HUES64 (cell line): Measurements from ENCODE around the gene CA10.

Experiments used
- H3K27ac ChIP-seq: 2 replicates; pipeline ENCODE4 v1.7.0; 2013; ENCODE audit warnings: low read depth, low read length, inconsistent platforms
- H3K27me3 ChIP-seq: 2 replicates; pipeline ENCODE4 v1.6.1; 2013; ENCODE audit warnings: mild to moderate bottlenecking, low read length; ENCODE audit not compliant: insufficient read depth
- H3K36me3 ChIP-seq: 2 replicates; pipeline ENCODE4 v1.6.1; 2013; ENCODE audit warnings: mild to moderate bottlenecking, low read length; ENCODE audit not compliant: insufficient read depth
- H3K4me1 ChIP-seq: 2 replicates; pipeline ENCODE4 v1.6.1; 2013; ENCODE audit warnings: mild to moderate bottlenecking, low read length, moderate library complexity; ENCODE audit not compliant: insufficient read depth
- H3K4me3 ChIP-seq: 2 replicates; pipeline ENCODE4 v1.5.1; 2013; ENCODE audit warnings: mild to moderate bottlenecking, low read length, moderate library complexity
- H3K9ac ChIP-seq: 2 replicates; pipeline ENCODE4 v1.6.1; 2013; ENCODE audit warnings: mild to moderate bottlenecking, low read depth, low read length
- H3K9me3 ChIP-seq: 2 replicates; pipeline ENCODE4 v1.6.1; 2013; ENCODE audit warnings: low read depth, low read length; ENCODE audit not compliant: insufficient read depth
- WGBS: fragments of 150-250, 120-280 bp; methylation state at CpG from one replicate; pipeline ENCODE4 v1.1.7; 2013; ENCODE audit warnings: missing lambda C conversion rate; 5-methylcytosine and 5-hydroxymethylcytosine counted together

Gene CA10

GRCh38 chr17:52047086-52047485, 111.4 kb downstream of the CA10 start:
- Histone ChIP-seq H3K27ac (no peak overlapping the region), H3K9me3 (0 out of 2 replicates have a peak, but pooled peaks cover 14% of the 10 kb centered on the region), H3K36me3 (no peaks in the 10 kb centered on the region), H3K4me3 (no peak overlapping the region), H3K4me1 (peaks cover 6% of the 10 kb centered on the region; the same call in 1 of the 2 replicates), H3K9ac (no peak overlapping the region), H3K27me3 (no peaks in the 10 kb centered on the region)

DNA sequence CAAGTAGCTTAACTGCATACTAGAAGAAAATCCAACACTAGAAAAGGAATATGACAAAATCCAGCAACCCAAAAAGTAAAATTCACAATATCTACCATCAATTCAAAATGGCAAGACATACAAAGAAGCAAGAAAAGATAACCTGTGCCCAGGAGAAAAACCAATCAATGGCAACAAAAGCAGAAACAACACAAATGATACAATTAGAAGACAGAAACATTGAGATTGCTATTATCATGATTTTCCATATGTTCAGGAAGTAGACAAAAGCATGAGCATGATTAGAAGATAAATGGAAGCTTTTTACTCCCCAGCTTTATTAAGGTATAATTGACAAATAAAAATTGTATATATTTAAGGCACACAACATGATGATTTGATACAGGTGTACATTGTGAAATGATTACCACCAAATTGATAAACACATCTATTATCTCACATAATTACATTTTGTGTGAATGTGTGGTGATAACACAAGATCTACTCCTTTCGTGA, 117.3 kb downstream of the CA10 start:
- Histone ChIP-seq H3K4me3 (no peak overlapping the region), H3K27ac (no peak overlapping the region), H3K9me3 (0 out of 2 replicates have a peak, but pooled peaks cover 12% of the 10 kb centered on the region), H3K27me3 (no peaks in the 10 kb centered on the region), H3K36me3 (no peaks in the 10 kb centered on the region), H3K9ac (no peak overlapping the region), H3K4me1 (no peaks in the 10 kb centered on the region)
- no CpG with 5 or more reads among the region's 1 CpG for WGBS

DNA sequence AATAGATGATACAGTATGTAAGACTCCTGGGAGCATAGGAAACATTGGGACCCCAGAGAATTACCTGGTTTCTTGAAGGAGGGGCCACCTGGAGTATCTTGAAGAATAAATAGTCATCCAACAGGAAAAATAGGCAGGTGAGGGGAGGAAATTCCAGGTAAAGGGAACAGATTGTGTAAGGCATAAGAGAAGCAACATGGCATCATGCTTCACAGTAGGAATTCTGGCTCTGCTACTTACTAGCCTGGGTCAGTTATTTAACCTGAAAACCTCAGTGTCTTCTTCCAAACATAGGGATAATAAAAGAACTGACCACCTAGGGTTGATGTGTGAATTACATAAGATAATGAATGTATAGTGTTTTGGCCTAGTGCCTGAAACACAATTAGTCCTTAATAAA, 122.1 kb downstream of the CA10 start:
- Histone ChIP-seq H3K4me3 (no peak overlapping the region), H3K9me3 (0 out of 2 replicates have a peak, but pooled peaks cover 17% of the 10 kb centered on the region), H3K36me3 (no peaks in the 10 kb centered on the region), H3K9ac (no peak overlapping the region), H3K4me1 (no peaks in the 10 kb centered on the region), H3K27me3 (no peaks in the 10 kb centered on the region), H3K27ac (no peak overlapping the region)

- WGBS: 85% methylated on average over 6 of the region's 6 CpGs
- Histone ChIP-seq H3K4me1 (no peaks in the 10 kb centered on the region), H3K27me3 (no peaks in the 10 kb centered on the region), H3K9ac (no peak overlapping the region), H3K27ac (no peak overlapping the region), H3K9me3 (0 out of 2 replicates have a peak, but pooled peaks cover 17% of the 10 kb centered on the region), H3K4me3 (no peak overlapping the region), H3K36me3 (no peaks in the 10 kb centered on the region)
These were observed 123.1 kb downstream of the CA10 start for GRCh38 chr17:52035336-52035915.

DNA sequence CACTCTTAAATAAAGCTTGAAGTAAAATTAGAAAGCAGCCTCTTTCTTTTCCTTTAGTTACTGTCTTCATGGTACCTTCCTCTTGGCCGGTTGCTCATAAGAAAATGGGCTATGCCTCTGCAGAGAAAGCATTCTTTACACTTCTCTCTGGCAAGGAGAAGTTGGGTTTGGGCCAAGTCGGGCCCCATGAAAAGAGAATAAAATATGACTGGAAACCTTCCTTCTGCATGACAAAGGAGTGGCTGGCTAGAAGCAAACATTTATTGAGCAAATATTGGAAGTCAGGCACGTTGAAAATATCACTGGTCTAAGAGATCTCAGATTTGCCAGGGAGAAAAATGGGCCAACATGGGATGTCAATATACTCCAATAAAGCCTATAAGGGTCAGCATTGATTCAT, 126.1 kb downstream of the CA10 start:
- peaks cover 24% of the 10 kb centered on the region; the same call in 1 of the 2 replicates for H3K9me3 ChIP-seq
- no peak overlapping the region for H3K9ac ChIP-seq
- no peaks in the 10 kb centered on the region for H3K36me3 ChIP-seq
- 66% methylated on average over 3 of the region's 3 CpGs for WGBS
- no peaks in the 10 kb centered on the region for H3K27me3 ChIP-seq
- no peaks in the 10 kb centered on the region for H3K4me1 ChIP-seq
- no peak overlapping the region for H3K27ac ChIP-seq
- no peak overlapping the region for H3K4me3 ChIP-seq

DNA sequence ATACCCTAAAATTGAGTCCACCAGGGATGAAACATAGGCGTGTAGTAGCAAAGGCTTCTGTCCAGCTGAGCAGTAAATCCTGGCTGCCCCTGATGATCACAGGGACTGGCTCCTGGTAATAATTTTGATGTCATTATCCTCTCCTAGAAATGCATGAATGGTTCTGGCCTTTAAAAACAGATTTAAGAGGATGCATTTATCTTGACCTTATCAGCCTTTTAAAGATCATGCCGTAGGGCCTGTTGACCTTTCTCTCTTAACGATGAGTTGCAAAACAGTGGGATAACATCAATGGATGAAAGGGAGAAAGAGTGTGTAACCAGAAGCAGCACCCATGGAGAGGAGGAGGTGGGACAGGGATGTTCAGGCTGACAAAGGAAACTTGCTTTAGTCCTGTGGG, 128.5 kb downstream of the CA10 start:
- Histone ChIP-seq H3K9me3 (peaks cover 27% of the 10 kb centered on the region; the same call in 1 of the 2 replicates), H3K27me3 (no peaks in the 10 kb centered on the region), H3K9ac (no peak overlapping the region), H3K36me3 (no peaks in the 10 kb centered on the region), H3K27ac (no peak overlapping the region), H3K4me3 (no peak overlapping the region), H3K4me1 (no peaks in the 10 kb centered on the region)
- WGBS: 92% methylated on average over 3 of the region's 3 CpGs

GRCh38 chr17:52027620-52028295, 130.8 kb downstream of the CA10 start:
- Histone ChIP-seq H3K4me1 (no peaks in the 10 kb centered on the region), H3K27ac (no peak overlapping the region), H3K36me3 (no peaks in the 10 kb centered on the region), H3K27me3 (no peaks in the 10 kb centered on the region), H3K9ac (no peak overlapping the region), H3K9me3 (peaks cover 22% of the 10 kb centered on the region; the same call in 1 of the 2 replicates), H3K4me3 (no peak overlapping the region)

- Histone ChIP-seq H3K27me3 (no peaks in the 10 kb centered on the region), H3K9ac (no peak overlapping the region), H3K27ac (no peak overlapping the region), H3K4me3 (no peak overlapping the region), H3K4me1 (no peaks in the 10 kb centered on the region), H3K36me3 (no peaks in the 10 kb centered on the region), H3K9me3 (peaks cover 18% of the 10 kb centered on the region; the same call in 1 of the 2 replicates)
- WGBS: 94% methylated on average over 1 of the region's 2 CpGs
These were observed 131.4 kb downstream of the CA10 start for GRCh38 chr17:52027081-52027480.

DNA sequence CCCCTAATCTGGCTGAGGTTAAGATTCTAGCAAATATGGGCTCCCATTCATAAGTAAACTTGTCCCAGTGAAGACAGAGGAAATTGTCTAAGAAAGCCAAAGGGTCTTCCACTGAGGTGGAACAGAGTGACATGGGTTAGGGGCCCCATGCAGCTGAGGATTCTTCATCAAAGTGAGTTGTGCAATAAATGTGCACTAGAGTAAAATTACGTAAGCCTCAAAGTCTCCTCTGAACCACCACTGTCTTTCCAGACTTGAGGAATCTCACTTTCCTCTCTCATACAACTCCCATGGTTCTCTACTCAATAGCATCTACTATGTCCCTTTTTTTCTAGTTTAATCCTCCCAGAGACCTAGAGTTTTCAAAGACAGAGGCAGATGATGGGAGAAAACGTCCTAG, 132.4 kb downstream of the CA10 start:
- no peaks in the 10 kb centered on the region for H3K4me1 ChIP-seq
- H3K27ac ChIP-seq: no peak overlapping the region
- H3K36me3 ChIP-seq: no peaks in the 10 kb centered on the region
- 70% methylated on average over 2 of the region's 2 CpGs for WGBS
- peaks cover 18% of the 10 kb centered on the region; the same call in 1 of the 2 replicates for H3K9me3 ChIP-seq
- H3K4me3 ChIP-seq: no peak overlapping the region
- H3K27me3 ChIP-seq: no peaks in the 10 kb centered on the region
- H3K9ac ChIP-seq: no peak overlapping the region

- H3K27me3 ChIP-seq: no peaks in the 10 kb centered on the region
- peaks cover 22% of the 10 kb centered on the region; the same call in 1 of the 2 replicates for H3K9me3 ChIP-seq
- no peak overlapping the region for H3K4me3 ChIP-seq
- H3K9ac ChIP-seq: no peak overlapping the region
- no peak overlapping the region for H3K27ac ChIP-seq
- no peaks in the 10 kb centered on the region for H3K4me1 ChIP-seq
- no peaks in the 10 kb centered on the region for H3K36me3 ChIP-seq
These were observed 133.3 kb downstream of the CA10 start for GRCh38 chr17:52025236-52025635.

GRCh38 chr17:52024300-52024870, 134.1 kb downstream of the CA10 start:
- Histone ChIP-seq H3K9ac (no peak overlapping the region), H3K27me3 (no peaks in the 10 kb centered on the region), H3K9me3 (peaks cover 17% of the 10 kb centered on the region; the same call in 1 of the 2 replicates), H3K4me1 (no peaks in the 10 kb centered on the region), H3K4me3 (no peak overlapping the region), H3K27ac (no peak overlapping the region), H3K36me3 (no peaks in the 10 kb centered on the region)
- WGBS: 80% methylated on average over 1 of the region's 2 CpGs
